HG02798 (cell line): ENCODE measurements around the gene STPG3.

Source experiments
- ATAC-seq: cut with Tn5 transposase; IDR thresholded peaks from one replicate; pipeline ENCODE4 v1.9.1; 2021; ENCODE audit warnings: mild to moderate bottlenecking; ENCODE audit not compliant: unreplicated experiment, poor library complexity

STPG3 gene

GRCh38 chr9:137221506-137222111, 29.5 kb upstream of the STPG3 start:
- ATAC-seq, result no peak

GRCh38 chr9:137222190-137223077, 28.7 kb upstream of the STPG3 start, which contains the start of gene RNF208:
TSS of gene RNF208 (minus strand) at chr9:137222240. CDS start at chr9:137221212, 1,028 bp downstream.
- no peak for ATAC-seq

GRCh38 chr9:137223078-137223970, 27.8 kb upstream of the STPG3 start:
- ATAC-seq, result peak; percentile 84

- no peak for ATAC-seq
Measured at GRCh38 chr9:137224830-137225694, 26.0 kb upstream of the STPG3 start, which contains the start of gene CYSRT1. TSS of gene CYSRT1 (plus strand) at chr9:137225174. CDS start at chr9:137225622, 448 bp downstream.

- ATAC-seq, result no peak
Measured at GRCh38 chr9:137225699-137226331, 25.3 kb upstream of the STPG3 start.

- no peak for ATAC-seq
Measured at GRCh38 chr9:137226338-137227053, 24.6 kb upstream of the STPG3 start.

- ATAC-seq, result no peak
Measured at GRCh38 chr9:137227054-137227852, 23.8 kb upstream of the STPG3 start, which contains the start of gene RNF224. TSS of gene RNF224 (plus strand) at chr9:137227502. CDS start at chr9:137228336, 834 bp downstream.

- no peak for ATAC-seq
Measured at GRCh38 chr9:137227853-137228505, 23.1 kb upstream of the STPG3 start.

- ATAC-seq, result no peak
Measured at GRCh38 chr9:137228506-137228967, 22.5 kb upstream of the STPG3 start.

- no peak for ATAC-seq
Measured at GRCh38 chr9:137228968-137229896, 21.9 kb upstream of the STPG3 start.

GRCh38 chr9:137229903-137230704, 21.0 kb upstream of the STPG3 start:
- no peak for ATAC-seq

GRCh38 chr9:137230705-137231371, 20.2 kb upstream of the STPG3 start, which contains the start of gene SLC34A3:
TSS of gene SLC34A3 (plus strand) at chr9:137230901. CDS start at chr9:137231703, 802 bp downstream.
- no peak for ATAC-seq

GRCh38 chr9:137231372-137232039, 19.6 kb upstream of the STPG3 start:
- ATAC-seq, result no peak

- no peak for ATAC-seq
Measured at GRCh38 chr9:137232101-137232500, 19.0 kb upstream of the STPG3 start.
